Neural progenitor cell (in vitro differentiated cells): ENCODE data around the gene MOG.

Experiments
- CTCF ChIP-seq: fragments of 200-600 bp; sonication (generic); IDR thresholded peaks from 2 replicates; pipeline ENCODE4 v1.5.1; 2017; ENCODE audit warnings: antibody characterized with exemption, mild to moderate bottlenecking
- EZH2 ChIP-seq: fragments of 200-600 bp; sonication (generic); IDR thresholded peaks from 2 replicates; pipeline ENCODE4 v1.6.1; 2017; ENCODE audit warnings: antibody characterized with exemption, mild to moderate bottlenecking, moderate library complexity

DNA sequence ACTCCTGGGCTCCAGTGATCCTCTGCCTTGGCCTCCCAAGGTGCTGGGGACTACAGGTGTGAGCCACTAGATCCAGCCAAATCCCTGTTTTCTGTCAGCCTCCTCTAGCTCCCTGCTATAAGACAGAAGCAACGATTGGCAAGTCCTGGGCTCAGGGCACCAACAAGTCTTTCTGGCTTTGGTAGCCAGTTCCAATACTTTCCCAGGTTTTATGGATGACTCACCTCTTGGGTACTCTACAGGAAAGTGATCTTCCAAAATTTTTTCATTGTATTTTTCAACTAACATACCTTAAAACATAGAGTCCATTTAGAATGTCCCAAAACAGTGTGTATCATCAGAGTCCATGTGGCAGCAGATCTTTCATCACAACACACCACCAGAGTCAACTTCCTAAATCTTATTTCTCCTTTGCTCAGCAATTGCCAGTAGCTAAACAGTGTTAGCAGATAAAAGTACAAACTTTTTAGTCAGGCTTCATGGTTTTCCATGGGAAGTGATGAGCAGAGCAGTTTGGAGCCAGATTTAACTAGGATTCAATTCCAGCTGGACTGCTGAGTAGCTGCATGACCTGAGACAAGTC, 37.2 kb upstream of the MOG start:
- TF ChIP-seq EZH2 (no peak), CTCF (no peak)
